Activated T-helper 1 cell treated with Interleukin-2 at 50 U/mL for 16 hours (primary cell): Measurements from ENCODE around the gene POPDC2.

Experiments
- DNase-seq: peaks from one replicate; pipeline ENCODE4 v3.0.0-alpha.2; 2020; ENCODE audit warnings: low read depth

Gene POPDC2

DNA sequence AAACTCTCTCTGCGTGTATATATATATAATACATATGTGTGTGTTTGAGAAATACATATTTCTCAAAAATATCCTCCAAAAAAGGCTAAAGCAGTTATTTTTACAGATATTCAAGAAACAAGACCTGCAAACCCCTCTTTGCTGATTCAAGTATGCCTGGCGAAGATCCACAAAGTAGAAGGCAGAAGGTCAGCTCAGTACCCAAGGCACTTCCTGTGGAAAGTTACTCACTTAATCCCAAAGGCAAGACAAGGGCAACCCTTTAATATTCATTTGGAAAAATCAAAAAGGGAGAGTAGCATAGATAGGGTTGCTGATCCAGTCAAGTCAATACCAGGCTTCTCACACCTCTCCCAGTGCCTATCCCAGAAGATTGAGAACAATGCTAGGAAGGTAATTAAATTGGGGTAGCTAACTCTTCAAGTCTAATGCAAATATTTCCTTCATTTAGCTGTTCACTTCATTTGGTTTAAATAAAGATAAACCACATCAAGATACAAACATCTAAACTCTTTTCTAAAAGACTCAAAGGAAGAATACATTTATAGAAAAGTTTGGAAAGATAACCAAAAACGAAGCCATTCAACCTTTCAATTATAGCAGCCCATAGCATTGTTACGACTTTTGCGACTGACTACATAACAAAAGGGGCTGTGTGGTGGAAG lies 9.6 kb upstream of the POPDC2 start:
- DNase-seq = no peak

DNA sequence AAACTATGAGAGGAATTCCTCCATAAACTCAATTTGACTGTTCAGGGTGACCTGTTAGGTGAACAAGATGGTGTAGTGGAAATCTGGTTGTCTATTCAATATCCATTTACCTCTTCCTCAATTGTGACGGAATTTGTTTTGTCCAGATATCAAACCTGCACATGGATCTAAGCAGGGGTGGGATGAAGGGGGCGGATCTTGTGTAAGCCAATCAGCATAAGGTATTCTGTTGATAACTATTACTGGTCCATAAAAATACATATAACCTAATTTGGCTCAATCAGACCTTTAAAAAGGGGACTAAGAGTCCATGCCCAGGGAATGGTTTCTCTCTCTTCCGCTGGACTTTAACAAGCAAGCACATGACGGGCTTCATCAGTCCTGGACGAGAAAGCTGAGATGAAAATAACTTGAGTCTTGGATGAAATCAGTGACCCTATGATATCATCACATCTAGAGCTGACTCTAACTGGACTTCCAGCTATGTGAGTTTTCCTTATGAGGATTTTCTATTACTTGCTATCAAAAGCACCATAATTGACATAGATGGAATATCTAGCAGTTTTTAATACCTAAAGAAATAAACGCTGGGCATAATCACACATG lies 5.7 kb upstream of the POPDC2 start:
- no peak for DNase-seq

DNA sequence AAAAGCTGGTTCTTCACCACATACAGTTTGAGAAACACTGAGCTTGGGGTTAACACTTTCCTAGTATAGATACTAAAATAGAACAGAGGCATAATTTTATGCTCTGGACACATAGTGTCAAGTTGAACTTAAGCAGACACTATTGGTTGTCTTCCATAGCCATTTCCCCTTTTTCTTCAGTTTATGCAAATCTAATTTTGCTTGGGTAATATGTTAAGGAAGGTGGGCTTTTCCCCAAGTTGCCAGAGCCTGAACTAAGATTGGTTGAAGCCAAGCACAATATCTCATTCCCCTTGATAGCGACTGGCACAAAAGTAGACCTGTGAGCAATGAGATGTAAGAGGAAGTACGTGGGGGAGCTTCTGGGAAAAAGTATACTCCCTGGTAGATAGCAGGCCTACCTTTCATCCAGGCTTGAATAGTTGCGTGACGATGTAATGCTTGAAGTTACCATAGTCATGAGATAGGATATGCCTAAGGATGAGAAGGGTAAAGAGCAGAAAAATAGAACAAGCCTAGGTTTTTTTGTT lies 4.5 kb upstream of the POPDC2 start:
- no peak for DNase-seq

DNA sequence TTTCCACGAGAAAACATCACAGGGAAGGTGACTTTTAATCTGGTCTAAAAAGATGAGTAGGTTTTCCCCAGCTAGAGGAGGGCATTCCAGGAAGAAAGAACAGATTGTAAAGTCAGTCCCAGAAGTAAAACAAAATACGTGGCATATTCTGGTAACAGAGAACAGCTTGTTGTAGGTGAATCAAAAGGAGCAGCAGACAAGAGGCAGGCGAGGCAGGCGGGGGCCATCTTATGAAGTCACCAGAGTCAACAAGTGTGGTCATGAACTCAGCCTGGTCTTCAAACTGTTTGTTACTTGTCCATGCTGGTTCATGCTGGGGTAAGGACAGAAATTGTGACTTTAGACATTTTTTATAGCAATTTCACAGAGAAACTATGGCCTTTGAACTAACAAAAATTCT lies 4.0 kb upstream of the POPDC2 start:
- no peak for DNase-seq

DNA sequence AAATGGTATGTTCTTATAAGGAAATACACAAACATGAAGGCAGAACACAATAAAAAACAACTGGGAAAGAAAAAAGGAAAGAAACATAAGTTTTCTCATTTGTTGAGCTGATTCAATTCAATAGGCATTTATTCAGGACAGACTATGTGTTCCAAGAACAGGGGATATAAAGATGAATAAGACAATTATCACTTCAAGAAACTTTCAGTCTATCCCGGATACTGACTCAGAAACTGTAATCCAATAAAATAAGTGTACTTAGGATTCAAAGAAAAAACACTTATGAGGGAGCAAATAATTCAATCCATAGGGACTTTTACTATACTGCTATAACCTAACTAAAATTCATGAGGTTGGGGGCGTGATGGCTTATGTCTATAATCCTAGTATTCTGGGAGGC lies 3.5 kb upstream of the POPDC2 start:
- DNase-seq = no peak

DNA sequence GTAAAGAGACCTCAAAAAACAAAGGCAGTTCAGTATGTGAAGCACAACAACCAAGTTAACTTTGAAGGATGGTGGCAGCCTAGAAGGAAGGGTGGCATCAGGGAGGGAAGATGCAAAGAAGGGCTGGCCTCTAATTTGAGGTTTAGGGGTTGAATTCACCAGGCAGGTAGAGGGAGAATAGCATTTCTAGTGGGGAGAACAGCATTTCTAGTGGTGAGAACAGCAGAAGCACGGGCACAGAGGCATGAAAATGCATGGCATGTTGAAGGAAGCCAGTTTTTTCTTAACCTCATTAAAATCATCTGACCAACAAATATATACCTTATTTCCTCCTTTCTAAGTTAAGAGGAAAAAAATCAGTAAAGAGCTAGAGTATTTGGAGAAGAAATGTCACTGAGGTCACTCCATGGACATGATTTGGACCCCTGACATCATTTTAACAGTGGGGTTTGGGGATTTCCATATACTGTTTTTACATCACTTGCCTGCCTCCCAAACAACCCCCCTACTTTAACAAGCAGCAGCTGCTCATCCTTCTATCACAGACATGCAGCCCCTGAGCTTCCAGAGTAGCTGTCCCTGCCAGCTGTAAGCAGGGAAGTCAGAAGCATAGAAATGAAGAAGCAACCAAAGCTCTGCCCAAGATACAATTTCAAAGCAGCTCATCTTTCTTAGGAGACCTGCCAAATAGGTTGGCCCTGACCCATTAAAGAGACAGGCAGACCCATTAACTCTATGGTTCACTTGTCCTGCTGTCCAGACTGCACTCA lies 2.4 kb upstream of the POPDC2 start:
- no peak for DNase-seq

DNA sequence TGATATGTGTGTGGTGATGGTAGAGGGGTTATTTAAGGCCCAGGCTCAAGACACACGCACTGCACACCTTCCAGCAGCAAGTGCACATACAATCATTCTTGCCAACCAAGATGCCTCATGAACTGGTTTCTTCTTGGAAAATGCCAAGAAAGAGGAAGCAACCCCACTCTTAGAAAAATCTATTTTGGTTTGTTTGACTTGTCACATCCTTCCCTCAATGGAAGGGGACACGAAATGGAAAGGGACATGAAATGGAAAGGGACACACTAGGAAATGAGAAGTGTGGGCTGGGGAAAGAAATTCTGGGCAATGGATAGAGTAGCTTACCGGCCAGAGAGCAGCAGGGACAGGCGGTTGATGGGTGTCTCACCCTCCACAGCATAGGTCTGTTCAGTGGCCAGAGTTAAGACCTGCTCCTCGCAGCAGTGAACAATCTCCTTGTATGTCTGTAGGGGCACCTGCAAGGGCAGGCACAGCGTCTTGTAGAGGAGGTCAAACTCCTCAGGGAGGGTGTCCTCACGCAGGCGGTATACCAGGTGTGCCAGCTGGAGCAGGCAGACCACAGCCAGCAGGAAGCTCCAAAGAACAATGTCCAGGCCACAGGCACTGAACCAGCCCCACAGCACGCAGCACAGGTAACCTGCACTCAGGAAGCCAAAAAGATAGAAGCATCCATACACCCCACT lies 640 bp downstream of the POPDC2 start:
- no peak for DNase-seq

DNA sequence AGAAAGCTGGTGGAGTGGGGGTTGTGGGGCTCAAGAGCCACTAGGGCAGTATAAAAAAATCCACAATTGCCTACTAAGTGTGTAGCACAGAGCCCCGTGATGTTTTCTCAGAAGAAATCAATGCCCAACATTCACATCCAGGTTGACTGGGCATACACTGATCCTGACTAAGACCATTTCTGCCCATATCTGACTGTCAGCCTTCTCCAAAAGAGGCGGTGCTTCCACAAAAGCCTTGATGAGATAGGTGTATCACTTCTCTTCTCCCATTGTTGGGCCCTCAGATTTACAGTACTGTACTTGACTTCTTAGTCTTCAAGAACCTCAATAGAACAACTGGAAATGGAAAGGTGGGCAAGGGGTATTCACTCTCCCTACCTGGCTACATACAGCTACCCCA lies 1.4 kb downstream of the POPDC2 start:
- no peak for DNase-seq

DNA sequence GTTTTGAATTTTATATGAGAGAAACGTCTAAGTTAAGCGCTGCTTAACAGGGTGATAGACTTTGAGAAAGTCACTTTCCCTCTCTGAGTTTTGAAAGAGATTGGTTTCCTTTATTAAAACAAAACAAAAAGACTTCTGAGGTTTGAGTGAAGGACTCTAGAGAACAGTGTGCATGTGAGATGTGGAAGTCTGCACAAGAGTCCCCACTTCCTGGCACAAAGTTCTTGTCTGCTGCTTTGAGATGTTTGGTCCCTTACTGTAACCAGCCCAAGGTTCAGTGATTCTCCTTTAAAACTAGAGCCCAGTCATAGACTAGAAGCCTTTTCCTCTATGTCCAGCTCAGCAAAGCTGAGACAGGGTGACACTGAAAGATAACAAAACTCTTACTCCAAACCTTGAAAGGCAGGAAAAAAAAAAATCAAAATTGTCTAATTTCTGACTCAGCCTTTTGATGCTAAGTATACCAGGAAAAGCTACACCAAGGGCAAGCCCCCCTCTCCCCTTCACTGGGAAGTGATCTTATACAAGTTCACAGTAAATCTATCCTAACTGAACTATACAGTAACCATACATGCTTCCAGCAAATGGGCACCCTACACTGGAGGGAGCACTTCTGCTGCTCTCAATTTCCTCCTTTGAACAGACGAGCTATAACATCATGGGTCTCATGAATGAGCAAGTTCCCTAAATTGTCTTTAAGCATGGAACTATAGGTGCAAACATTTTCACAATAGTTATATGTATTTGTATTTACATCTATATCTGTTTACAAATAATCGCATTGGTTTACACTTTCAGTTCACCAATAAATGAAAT lies 2.3 kb downstream of the POPDC2 start:
- DNase-seq = no peak

DNA sequence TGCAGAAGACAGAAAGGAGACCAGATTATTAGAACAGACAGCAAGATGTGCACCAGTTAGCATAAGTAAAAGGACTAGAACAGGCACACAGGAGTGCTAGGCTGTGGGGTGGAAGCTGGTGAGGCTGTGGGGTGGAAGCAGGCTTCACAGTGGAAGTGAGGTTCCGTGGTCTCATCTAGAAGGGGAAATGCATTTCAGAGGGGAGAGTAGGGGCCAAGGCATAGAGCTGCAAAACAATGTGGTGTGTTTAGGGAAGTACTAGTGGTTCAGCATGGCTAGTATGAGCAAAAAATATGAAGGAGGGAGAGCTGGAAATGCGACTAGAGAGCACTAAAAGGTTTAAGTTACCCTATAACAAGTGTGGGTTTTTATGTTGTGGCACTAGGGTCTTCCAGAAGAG lies 6.5 kb downstream of the POPDC2 start:
- DNase-seq = no peak

DNA sequence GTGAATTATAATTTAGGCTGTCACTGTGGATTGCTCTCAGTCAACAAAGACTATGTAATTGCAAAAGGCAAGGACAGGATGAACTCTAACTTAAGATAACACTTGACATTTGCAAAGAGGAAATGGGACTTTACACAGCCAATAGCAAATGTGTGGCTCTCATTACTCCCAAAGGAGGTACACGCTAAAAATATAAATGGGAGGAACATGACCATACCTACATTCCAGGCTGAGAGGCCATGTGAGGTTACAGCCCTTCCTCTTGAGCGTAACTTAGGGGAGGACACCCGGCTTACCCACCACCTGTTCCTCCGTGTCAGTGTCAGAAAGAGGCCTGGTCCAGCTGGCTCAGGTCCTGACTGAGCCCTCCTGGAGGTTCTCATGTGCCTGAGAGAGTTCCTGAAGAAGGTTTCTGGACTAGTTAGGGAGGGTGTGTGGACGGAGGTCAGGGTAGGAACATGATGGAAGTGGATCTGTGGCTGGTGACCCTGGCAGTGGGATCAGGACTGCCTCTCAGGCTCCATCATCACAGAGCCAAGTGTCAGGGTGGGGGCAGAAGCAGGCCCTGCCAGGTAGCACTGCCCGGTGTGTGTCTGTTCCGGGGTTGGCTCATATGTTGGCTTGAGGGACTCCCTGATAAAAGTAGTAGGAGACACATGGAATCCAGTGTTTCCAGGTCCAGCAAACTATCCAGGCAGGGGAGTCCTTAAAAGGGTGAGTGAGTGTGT lies 7.9 kb downstream of the POPDC2 start:
- DNase-seq = no peak

DNA sequence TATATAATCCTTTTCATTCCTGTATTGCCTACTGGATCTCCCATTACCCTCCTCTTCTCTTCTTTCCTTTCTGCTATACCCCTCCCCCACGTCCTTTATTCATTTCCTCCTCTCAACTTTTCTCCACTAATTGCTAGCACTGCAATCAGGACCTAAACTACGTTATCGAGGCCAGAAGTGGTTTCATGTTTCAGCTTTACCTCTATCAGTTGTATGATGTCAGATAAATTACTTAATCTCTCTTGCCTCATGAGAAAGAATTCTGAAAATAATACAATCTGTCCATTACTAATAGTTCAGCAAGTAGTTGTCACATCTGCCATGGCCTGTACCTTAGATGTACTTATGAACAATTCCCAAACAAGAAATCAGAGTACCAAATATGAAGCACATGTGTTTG lies 10.6 kb downstream of the POPDC2 start:
- DNase-seq = no peak

DNA sequence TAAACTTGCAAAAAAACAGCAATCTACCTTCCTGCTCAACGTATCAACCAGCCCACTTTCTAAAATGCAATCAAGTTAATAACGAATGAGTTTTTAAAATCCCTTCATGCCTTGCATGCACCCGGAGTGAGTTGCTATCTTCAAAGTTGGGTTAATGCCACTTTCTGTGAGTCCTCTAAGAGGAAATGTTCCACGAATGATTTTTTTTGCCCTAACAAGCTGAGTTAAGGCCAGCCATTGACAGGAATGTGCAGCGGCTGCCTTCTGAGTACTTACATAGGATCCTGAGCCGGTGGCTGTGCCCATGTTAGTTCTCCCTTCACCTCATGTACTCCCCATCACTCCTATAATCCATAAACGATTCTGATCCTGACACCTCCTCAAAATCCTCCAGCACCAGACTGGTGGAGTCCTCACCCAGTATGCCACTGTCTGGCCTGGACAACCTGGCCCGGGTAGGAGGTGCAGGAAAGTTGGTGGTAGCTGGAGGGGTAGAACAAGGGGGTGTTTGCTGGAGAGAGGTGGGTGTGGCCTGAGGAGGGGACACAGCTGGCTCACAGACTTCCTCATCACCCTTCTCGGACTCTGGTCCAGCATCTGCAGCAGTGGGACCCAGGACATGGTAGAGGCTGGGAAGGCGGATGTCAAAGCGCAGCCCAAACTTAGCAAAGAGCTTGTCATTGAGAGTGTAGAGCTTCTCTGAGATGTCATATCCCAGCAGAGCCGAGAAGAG lies 12.4 kb downstream of the POPDC2 start:
- DNase-seq = no peak

DNA sequence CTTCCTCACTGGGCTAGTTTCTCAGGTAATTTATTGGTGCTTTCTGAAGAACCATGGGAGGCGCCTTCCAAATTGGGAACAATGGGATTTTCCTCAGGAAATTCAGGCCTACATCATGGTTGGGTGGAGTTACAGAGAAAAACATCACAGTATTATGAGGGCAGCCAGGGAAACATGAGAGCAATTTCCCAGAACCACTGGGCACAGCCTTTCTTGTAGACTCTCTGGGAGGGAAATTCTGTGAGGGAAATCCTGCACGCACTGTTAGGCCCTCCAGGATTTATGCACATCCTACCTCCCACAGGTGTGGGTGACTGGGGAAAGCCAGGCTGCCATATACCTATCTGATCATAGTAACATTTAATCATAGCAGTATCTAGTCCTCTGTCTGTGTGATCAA lies 13.2 kb downstream of the POPDC2 start:
- no peak for DNase-seq

DNA sequence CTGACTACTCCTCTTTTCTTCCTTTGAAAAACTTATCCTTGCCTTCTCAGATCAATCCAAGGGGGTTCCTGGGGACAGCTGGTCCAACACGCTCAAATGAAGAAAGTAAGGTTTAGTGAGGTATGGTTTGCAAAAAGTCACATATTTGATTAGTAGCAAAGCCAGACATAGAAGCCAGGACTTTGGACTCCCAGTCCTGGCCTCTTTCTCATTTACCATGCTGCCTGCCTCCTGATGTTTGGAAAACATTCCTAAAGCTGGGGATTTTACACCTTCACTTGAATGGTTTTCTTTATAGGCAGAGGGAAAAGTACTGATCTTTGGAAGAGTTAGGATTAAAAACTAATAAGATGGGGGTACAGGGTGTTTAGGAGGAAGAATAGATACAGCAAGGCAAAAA lies 14.6 kb downstream of the POPDC2 start:
- DNase-seq = no peak

DNA sequence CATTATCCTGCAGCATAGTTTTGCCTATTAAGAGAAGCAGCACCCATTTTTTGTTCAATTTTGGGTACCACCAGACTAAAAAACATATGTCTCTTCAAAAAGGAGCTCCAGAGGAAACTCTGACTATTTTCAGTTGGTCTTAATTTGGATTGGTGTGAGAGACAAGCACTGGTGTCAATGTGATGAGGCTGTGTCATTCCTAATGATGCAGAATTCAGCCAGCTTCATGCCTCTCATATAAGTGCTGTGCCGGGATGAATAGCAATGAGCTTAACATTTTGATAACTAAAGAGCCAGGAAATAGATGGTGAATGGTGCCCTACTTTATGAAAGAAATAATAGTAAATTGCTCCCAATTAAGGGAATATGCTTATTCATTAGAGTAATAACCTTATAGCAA lies 15.9 kb downstream of the POPDC2 start:
- DNase-seq = no peak

DNA sequence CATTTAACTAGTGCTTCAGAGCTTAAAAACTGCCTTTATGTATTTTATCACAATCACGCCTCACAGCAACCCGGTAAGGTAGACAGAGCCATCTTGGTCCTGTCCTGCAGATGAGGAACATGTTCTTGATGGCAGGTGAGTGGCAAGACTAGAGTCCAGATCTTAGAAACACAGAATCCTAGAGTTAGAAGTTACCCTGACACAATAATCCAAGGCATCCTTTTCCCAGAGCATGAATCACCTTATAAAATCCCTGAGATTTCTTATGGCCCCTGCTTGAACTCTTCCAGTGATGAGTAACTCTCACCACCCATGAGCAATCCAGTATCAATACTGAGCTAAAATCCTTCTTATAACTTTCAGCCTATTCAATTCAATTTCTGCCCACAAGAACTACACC lies 16.9 kb downstream of the POPDC2 start:
- no peak for DNase-seq

DNA sequence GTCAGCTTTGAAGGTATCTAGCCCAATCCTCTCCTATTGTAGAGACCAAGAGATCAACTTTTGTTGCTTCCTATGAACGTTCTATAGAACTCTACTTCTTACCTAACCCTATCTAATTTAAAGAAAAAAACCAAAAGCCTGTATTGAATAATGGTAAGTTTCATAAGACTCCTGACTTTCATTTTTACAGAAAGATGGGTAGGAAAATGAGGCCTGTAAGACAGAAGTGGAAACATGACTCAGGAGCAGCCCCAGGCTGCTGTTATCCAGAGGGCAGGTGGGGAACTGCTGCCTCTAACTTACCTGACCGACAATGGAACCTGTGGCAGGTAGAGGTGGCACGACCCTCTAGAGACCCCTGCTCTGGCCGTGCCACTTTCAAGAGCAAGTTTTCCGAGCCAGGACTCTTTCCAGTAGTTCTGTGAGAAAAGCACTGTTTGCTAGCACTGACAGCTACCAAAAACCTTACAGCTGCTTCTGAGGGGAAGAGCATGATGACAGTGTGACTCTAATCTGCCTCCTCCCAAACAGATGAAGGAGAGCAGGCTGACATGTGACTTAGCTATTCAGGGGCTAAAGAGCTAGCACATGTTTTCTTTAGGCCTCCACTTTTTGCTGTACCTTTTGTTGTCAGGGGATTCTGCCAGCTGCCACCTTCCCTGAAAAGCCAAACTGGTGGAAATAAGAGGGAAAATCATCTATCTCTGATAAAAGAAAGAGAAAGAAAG lies 17.5 kb downstream of the POPDC2 start:
- DNase-seq = no peak

DNA sequence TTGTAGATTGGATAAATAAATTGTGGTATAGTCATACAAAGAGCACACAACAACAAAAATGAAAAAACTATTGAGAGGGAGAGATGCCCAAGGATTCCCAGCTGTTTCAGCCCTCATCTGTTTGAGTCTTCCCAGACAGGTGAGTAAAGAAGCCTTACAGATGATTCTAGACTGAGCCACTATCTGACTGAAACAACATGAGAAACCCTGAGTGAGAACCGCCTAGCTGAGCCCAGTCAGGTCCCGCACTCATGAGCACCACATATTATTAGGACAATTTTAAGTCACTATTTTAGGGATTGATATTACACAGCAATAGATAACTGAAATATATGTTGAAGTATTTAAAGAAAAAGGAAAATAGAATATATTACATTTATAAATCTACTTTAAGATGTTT lies 19.0 kb downstream of the POPDC2 start:
- no peak for DNase-seq
